Progenitor cell of endocrine pancreas (in vitro differentiated cells): ENCODE data around the gene GAS7. TPM values are rescaled to one million over a fixed set of nuclear protein-coding genes. Genes with fewer than 3 reads are reported as not detected.

Experiments used
- DNase-seq: peaks from one replicate; pipeline ENCODE4 v3.0.0; 2021; ENCODE audit warnings: low spot score; ENCODE audit not compliant: unreplicated experiment
- H3K27ac Mint-ChIP-seq: 2 replicates; pipeline ENCODE4 v1.8.0; 2021; ENCODE audit warnings: mild to moderate bottlenecking, moderate library complexity, mixed read lengths
- H3K27me3 Mint-ChIP-seq: 2 replicates; pipeline ENCODE4 v1.8.0; 2021; ENCODE audit warnings: mixed read lengths
- H3K36me3 Mint-ChIP-seq: 2 replicates; pipeline ENCODE4 v1.8.0; 2022; ENCODE audit warnings: mixed read lengths; ENCODE audit not compliant: insufficient read depth
- H3K4me1 Mint-ChIP-seq: 2 replicates; pipeline ENCODE4 v1.8.0; 2021; ENCODE audit warnings: low read depth, mixed read lengths
- H3K4me3 Mint-ChIP-seq: 2 replicates; pipeline ENCODE4 v1.8.0; 2021; ENCODE audit warnings: low read depth, mild to moderate bottlenecking, moderate library complexity, mixed read lengths
- H3K9me3 Mint-ChIP-seq: 2 replicates; pipeline ENCODE4 v1.8.0; 2021; ENCODE audit warnings: low read depth, mixed read lengths
- CTCF ChIP-seq: fragments of 200-600 bp; sonication (generic); IDR thresholded peaks from one replicate; pipeline ENCODE4 v1.5.0; 2021; ENCODE audit warnings: antibody characterized with exemption, mild to moderate bottlenecking; ENCODE audit not compliant: unreplicated experiment
- total RNA-seq: library from RNA; stranded (reverse); gene quantifications from 2 replicates; pipeline ENCODE4 v1.2.1, GENCODE V29; 2021

Gene GAS7
- total RNA-seq, 1 donor from 2014 or later, result 3.4 TPM

GRCh38 chr17:10062691-10063385, 135.6 kb downstream of the GAS7 start:
- no peak overlapping the region for H3K4me3 Mint-ChIP-seq
- DNase-seq, result no peak
- H3K27ac Mint-ChIP-seq, result no peak overlapping the region
- peaks cover 3% of the 10 kb centered on the region for H3K27me3 Mint-ChIP-seq
- H3K36me3 Mint-ChIP-seq, result no peaks in the 10 kb centered on the region
- H3K4me1 Mint-ChIP-seq, result no peaks in the 10 kb centered on the region
- no peak for TF ChIP-seq CTCF
- peaks cover 7% of the 10 kb centered on the region for H3K9me3 Mint-ChIP-seq

- Mint-ChIP-seq H3K4me3 (no peak overlapping the region), H3K27ac (no peak overlapping the region), H3K9me3 (peaks cover 7% of the 10 kb centered on the region), H3K36me3 (no peaks in the 10 kb centered on the region), H3K27me3 (peaks cover 3% of the 10 kb centered on the region), H3K4me1 (no peaks in the 10 kb centered on the region)
- TF ChIP-seq CTCF, result no peak
- DNase-seq, result no peak
Observed at GRCh38 chr17:10061111-10061845, 137.1 kb downstream of the GAS7 start.

- Mint-ChIP-seq H3K27me3 (peaks cover 3% of the 10 kb centered on the region), H3K36me3 (no peaks in the 10 kb centered on the region), H3K27ac (no peak overlapping the region), H3K4me1 (no peaks in the 10 kb centered on the region), H3K9me3 (peaks cover 4% of the 10 kb centered on the region), H3K4me3 (no peak overlapping the region)
- no peak for TF ChIP-seq CTCF
- DNase-seq, result no peak
Observed at GRCh38 chr17:10060526-10060925, 137.9 kb downstream of the GAS7 start.

- DNase-seq, result no peak
Observed at GRCh38 chr17:10059684-10060211, 138.7 kb downstream of the GAS7 start.

More at GRCh38 chr17:10059684-10060211, 138.7 kb downstream of the GAS7 start:
- Mint-ChIP-seq H3K27ac (no peak overlapping the region), H3K4me3 (no peak overlapping the region), H3K27me3 (peaks cover 3% of the 10 kb centered on the region), H3K36me3 (no peaks in the 10 kb centered on the region), H3K9me3 (no peaks in the 10 kb centered on the region), H3K4me1 (no peaks in the 10 kb centered on the region)
- TF ChIP-seq CTCF, result no peak
